ENCODE data around the gene MYCBP. TPM values are rescaled to one million over a fixed set of nuclear protein-coding genes. Genes with fewer than 3 reads are reported as not detected.
"Not testable (repeated sequence)": the region's sequence is repeated elsewhere in the genome, so short reads cannot be mapped to it uniquely, and the experiment has no call there.

Gene MYCBP
- total RNA-seq, 2 donors from 2014 or later: 12.2 to 14.0 TPM

GRCh38 chr1:38848071-38848470, 25.1 kb downstream of the MYCBP start:
- Histone ChIP-seq H3K9me3 (no peaks in the 10 kb centered on the region), H3K27ac (no peak overlapping the region), H3K27me3 (no peaks in the 10 kb centered on the region), H3K36me3 (replicated peaks in 1 of 2; ENCODE audit: insufficient read depth in 1 of 2, low read depth in 2 of 2) (peaks cover 0 to 16% of the 10 kb centered on the region in 2 donors), H3K4me3 (no peak overlapping the region), H3K4me1 (no peaks in the 10 kb centered on the region)
- TF ChIP-seq POLR2A (IDR thresholded peaks at IDR 0.05): no peak
- no peak for TF ChIP-seq CTCF (IDR thresholded peaks at IDR 0.05)
- ATAC-seq: no peak
- 88 to 94% methylated on average over 1 of the region's 1 CpG for WGBS, 2 donors
- DNase-seq: no peak
- intact Hi-C loops (cut with DNase I): no loop called here

GRCh38 chr1:38846210-38846609, 26.9 kb downstream of the MYCBP start:
- Histone ChIP-seq H3K4me1 (no peaks in the 10 kb centered on the region), H3K4me3 (no peak overlapping the region), H3K36me3 (replicated peaks in 1 of 2; ENCODE audit: insufficient read depth in 1 of 2, low read depth in 2 of 2) (peaks cover 0 to 16% of the 10 kb centered on the region in 2 donors), H3K27ac (no peak overlapping the region), H3K27me3 (no peaks in the 10 kb centered on the region), H3K9me3 (no peaks in the 10 kb centered on the region)
- ATAC-seq (no peak), DNase-seq (no peak)
- no peak for TF ChIP-seq CTCF (IDR thresholded peaks at IDR 0.05)
- TF ChIP-seq POLR2A (IDR thresholded peaks at IDR 0.05): no peak
- 88 to 95% methylated on average over 3 of the region's 3 CpGs for WGBS, 2 donors
- intact Hi-C loops (cut with DNase I): no loop called here

- 98 to 100% methylated on average over 3 of the region's 3 CpGs for WGBS, 2 donors
- H3K36me3 ChIP-seq (replicated peaks in 1 of 2; ENCODE audit: insufficient read depth in 1 of 2, low read depth in 2 of 2): peaks cover 0 to 12% of the 10 kb centered on the region in 2 donors
- H3K27me3 ChIP-seq; DNase-seq; H3K4me1 ChIP-seq; ATAC-seq; H3K4me3 ChIP-seq; H3K27ac ChIP-seq; H3K9me3 ChIP-seq; intact Hi-C loops (cut with DNase I): not testable (repeated sequence)
These were observed 28.1 kb downstream of the MYCBP start for GRCh38 chr1:38845088-38845487.

GRCh38 chr1:38840281-38840680, 32.9 kb downstream of the MYCBP start:
- WGBS, 2 donors: 56 to 65% methylated on average over 2 of the region's 2 CpGs
- ATAC-seq: no peak
- Histone ChIP-seq H3K36me3 (replicated peaks in 1 of 2; ENCODE audit: insufficient read depth in 1 of 2, low read depth in 2 of 2) (peaks cover 6 to 19% of the 10 kb centered on the region in 2 donors), H3K9me3 (no peaks in the 10 kb centered on the region), H3K27me3 (no peaks in the 10 kb centered on the region), H3K27ac (no peak overlapping the region), H3K4me1 (no peaks in the 10 kb centered on the region), H3K4me3 (no peak overlapping the region)
- TF ChIP-seq CTCF (IDR thresholded peaks at IDR 0.05) (no peak), POLR2A (IDR thresholded peaks at IDR 0.05) (no peak)
- intact Hi-C loops (cut with DNase I): no loop called here
- no peak for DNase-seq

GRCh38 chr1:38839363-38839762, 33.8 kb downstream of the MYCBP start:
- ATAC-seq (no peak), DNase-seq (no peak)
- peaks cover 6 to 16% of the 10 kb centered on the region in 2 donors for H3K36me3 ChIP-seq (replicated peaks in 1 of 2; ENCODE audit: insufficient read depth in 1 of 2, low read depth in 2 of 2)
- no peak overlapping the region for H3K27ac ChIP-seq
- H3K27me3 ChIP-seq: no peaks in the 10 kb centered on the region
- H3K9me3 ChIP-seq: no peaks in the 10 kb centered on the region
- no peak overlapping the region for H3K4me3 ChIP-seq
- TF ChIP-seq POLR2A (IDR thresholded peaks at IDR 0.05) (no peak), CTCF (IDR thresholded peaks at IDR 0.05) (no peak)
- WGBS, 2 donors: 85 to 86% methylated on average over 9 of the region's 9 CpGs
- no peaks in the 10 kb centered on the region for H3K4me1 ChIP-seq
- intact Hi-C loops (cut with DNase I): loop anchor here (10.0 kb wide), 1 partner anchor 805 kb away; no protein-coding TSS in a partner anchor

- not testable (repeated sequence) for H3K9me3 ChIP-seq, H3K27ac ChIP-seq, H3K4me1 ChIP-seq, ATAC-seq, H3K27me3 ChIP-seq, DNase-seq, H3K4me3 ChIP-seq
- peaks cover 6 to 12% of the 10 kb centered on the region in 2 donors for H3K36me3 ChIP-seq (replicated peaks in 1 of 2; ENCODE audit: insufficient read depth in 1 of 2, low read depth in 2 of 2)
- WGBS, 2 donors: 74 to 76% methylated on average over 10 of the region's 10 CpGs
- intact Hi-C loops (cut with DNase I): loop anchor here (10.0 kb wide), 1 partner anchor 802 kb away; no protein-coding TSS in a partner anchor
These were observed 36.8 kb downstream of the MYCBP start for GRCh38 chr1:38836316-38836715.

Data from body of pancreas (tissue), 4 donors.